ENCODE results near the gene TOB2.
A peak's percentile ranks its signal among the peaks of the same experiment; 100 is the strongest.

The TOB2 gene

GRCh38 chr22:41447435-41448188 is 1.0 kb upstream of the TOB2 start:
- Histone ChIP-seq H3K9me2 (ENCODE audit: low read depth, low read length) (no peaks in the 10 kb centered on the region), H3K4me1 (ENCODE audit: insufficient read depth, low read length, severe bottlenecking) (peaks cover 28% of the 10 kb centered on the region), H2AFZ (ENCODE audit: low read length) (no peak overlapping the region), H3K9ac (ENCODE audit: low read length) (peak overlapping the region; percentile 95), H4K20me1 (ENCODE audit: insufficient read depth, low read length) (no peaks in the 10 kb centered on the region), H3F3A (ENCODE audit: insufficient read depth, low read length) (no peaks in the 10 kb centered on the region), H3K27me3 (ENCODE audit: insufficient read depth, low read length) (no peaks in the 10 kb centered on the region), H3K27ac (ENCODE audit: low read depth, low read length, poor library complexity, severe bottlenecking) (peak overlapping the region; percentile 98), H3K36me3 (ENCODE audit: insufficient read depth, low read length) (peaks cover 12% of the 10 kb centered on the region; the same call in 1 of the 2 replicates), H3K4me3 (ENCODE audit: low read depth, low read length, poor library complexity, severe bottlenecking) (peak overlapping the region; percentile 87), H3K9me3 (ENCODE audit: low read length) (no peaks in the 10 kb centered on the region), H3K4me2 (ENCODE audit: low read length) (peak overlapping the region; percentile 92), H3K79me2 (ENCODE audit: insufficient read depth, low read length) (peaks cover 28% of the 10 kb centered on the region)
- TF ChIP-seq EZH2 (IDR thresholded peaks at IDR 0.05; ENCODE audit: borderline replicate concordance, low read length) (no peak), CTCF (IDR thresholded peaks at IDR 0.05; ENCODE audit: low read length) (no peak)

- H2AFZ ChIP-seq (ENCODE audit: low read length) = no peak overlapping the region
- peak overlapping the region; percentile 87 for H3K4me3 ChIP-seq (ENCODE audit: low read depth, low read length, poor library complexity, severe bottlenecking)
- H3K36me3 ChIP-seq (ENCODE audit: insufficient read depth, low read length) = peaks cover 16% of the 10 kb centered on the region; the same call in 1 of the 2 replicates
- no peaks in the 10 kb centered on the region for H3F3A ChIP-seq (ENCODE audit: insufficient read depth, low read length)
- TF ChIP-seq CTCF (IDR thresholded peaks at IDR 0.05; ENCODE audit: low read length) (no peak), EZH2 (IDR thresholded peaks at IDR 0.05; ENCODE audit: borderline replicate concordance, low read length) (no peak)
- peaks cover 34% of the 10 kb centered on the region for H3K4me1 ChIP-seq (ENCODE audit: insufficient read depth, low read length, severe bottlenecking)
- H3K9me3 ChIP-seq (ENCODE audit: low read length) = no peaks in the 10 kb centered on the region
- H3K27ac ChIP-seq (ENCODE audit: low read depth, low read length, poor library complexity, severe bottlenecking) = peak overlapping the region; percentile 98
- H3K9me2 ChIP-seq (ENCODE audit: low read depth, low read length) = no peaks in the 10 kb centered on the region
- H3K9ac ChIP-seq (ENCODE audit: low read length) = peak overlapping the region; percentile 95
- peaks cover 37% of the 10 kb centered on the region for H3K79me2 ChIP-seq (ENCODE audit: insufficient read depth, low read length)
- no peaks in the 10 kb centered on the region for H3K27me3 ChIP-seq (ENCODE audit: insufficient read depth, low read length)
- peak overlapping the region; percentile 92 for H3K4me2 ChIP-seq (ENCODE audit: low read length)
- no peaks in the 10 kb centered on the region for H4K20me1 ChIP-seq (ENCODE audit: insufficient read depth, low read length)
These were observed 522 bp downstream of the TOB2 start for GRCh38 chr22:41446057-41446501.

GRCh38 chr22:41445129-41446056 is 1.2 kb downstream of the TOB2 start:
- Histone ChIP-seq H2AFZ (ENCODE audit: low read length) (no peak overlapping the region), H3K4me2 (ENCODE audit: low read length) (peak overlapping the region; percentile 92), H3K9me2 (ENCODE audit: low read depth, low read length) (no peaks in the 10 kb centered on the region), H3K4me3 (ENCODE audit: low read depth, low read length, poor library complexity, severe bottlenecking) (peak overlapping the region; percentile 87), H3K9ac (ENCODE audit: low read length) (peak overlapping the region; percentile 95), H3F3A (ENCODE audit: insufficient read depth, low read length) (no peaks in the 10 kb centered on the region), H3K79me2 (ENCODE audit: insufficient read depth, low read length) (peaks cover 37% of the 10 kb centered on the region), H3K27me3 (ENCODE audit: insufficient read depth, low read length) (no peaks in the 10 kb centered on the region), H3K4me1 (ENCODE audit: insufficient read depth, low read length, severe bottlenecking) (peaks cover 34% of the 10 kb centered on the region), H3K27ac (ENCODE audit: low read depth, low read length, poor library complexity, severe bottlenecking) (peak overlapping the region; percentile 98), H3K36me3 (ENCODE audit: insufficient read depth, low read length) (peaks cover 16% of the 10 kb centered on the region; the same call in 1 of the 2 replicates), H3K9me3 (ENCODE audit: low read length) (no peaks in the 10 kb centered on the region), H4K20me1 (ENCODE audit: insufficient read depth, low read length) (no peaks in the 10 kb centered on the region)
- TF ChIP-seq CTCF (IDR thresholded peaks at IDR 0.05; ENCODE audit: low read length) = no peak
- no peak for TF ChIP-seq EZH2 (IDR thresholded peaks at IDR 0.05; ENCODE audit: borderline replicate concordance, low read length)

Measured in OCI-LY1 (cell line).